ENCODE measurements around the gene ARHGAP42. TPM values are rescaled to one million over a fixed set of nuclear protein-coding genes. Genes with fewer than 3 reads are reported as not detected.

The ARHGAP42 gene
- total RNA-seq, 4 donors from 2014 or later: 24.5 to 49.5 (median 26.7) TPM

- TF ChIP-seq POLR2A (IDR thresholded peaks at IDR 0.05) (no peak), CTCF (IDR thresholded peaks at IDR 0.05) (no peak)
- Histone ChIP-seq H3K4me3 (no peak overlapping the region), H3K36me3 (no peaks in the 10 kb centered on the region), H3K27me3 (no peaks in the 10 kb centered on the region), H3K4me1 (no peaks in the 10 kb centered on the region), H3K9me3 (peaks cover 0 to 14% (median 0%) of the 10 kb centered on the region in 4 donors), H3K27ac (no peak overlapping the region)
- no peak for DNase-seq
Observed at GRCh38 chr11:100752371-100753171, 65.5 kb downstream of the ARHGAP42 start.

- no peaks in the 10 kb centered on the region for H3K36me3 ChIP-seq
- TF ChIP-seq CTCF (IDR thresholded peaks at IDR 0.05): no peak
- TF ChIP-seq POLR2A (IDR thresholded peaks at IDR 0.05): no peak
- H3K9me3 ChIP-seq: peaks cover 0 to 14% (median 0%) of the 10 kb centered on the region in 4 donors
- no peak for DNase-seq
- no peak overlapping the region for H3K27ac ChIP-seq
- no peaks in the 10 kb centered on the region for H3K4me1 ChIP-seq
- no peaks in the 10 kb centered on the region for H3K27me3 ChIP-seq
- no peak overlapping the region for H3K4me3 ChIP-seq
Observed at GRCh38 chr11:100753172-100753543, 66.1 kb downstream of the ARHGAP42 start.

DNA sequence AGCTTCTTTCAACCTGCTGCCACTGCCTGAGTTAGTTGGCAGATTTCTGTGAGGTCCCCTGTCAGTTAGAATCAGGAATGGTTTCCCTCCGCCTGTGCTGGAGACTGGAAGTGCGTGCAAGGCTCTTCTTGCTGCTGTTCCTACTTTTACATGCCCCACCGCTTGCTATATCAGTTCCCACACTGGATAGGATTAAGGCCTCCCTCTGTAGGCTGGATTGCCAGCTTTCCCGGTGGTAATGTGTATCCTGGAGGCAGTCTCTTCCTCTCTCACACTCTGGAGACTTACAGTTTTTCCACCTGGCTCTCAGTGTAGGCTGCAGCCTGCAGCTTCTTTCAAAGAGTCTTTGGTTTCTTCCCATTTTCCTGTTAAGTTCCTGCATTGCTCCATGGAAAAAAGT lies 66.5 kb downstream of the ARHGAP42 start:
- Histone ChIP-seq H3K36me3 (no peaks in the 10 kb centered on the region), H3K4me1 (no peaks in the 10 kb centered on the region), H3K27ac (no peak overlapping the region), H3K4me3 (no peak overlapping the region), H3K27me3 (no peaks in the 10 kb centered on the region), H3K9me3 (peaks cover 0 to 14% (median 0%) of the 10 kb centered on the region in 4 donors)
- no peak for TF ChIP-seq CTCF (IDR thresholded peaks at IDR 0.05)
- TF ChIP-seq POLR2A (IDR thresholded peaks at IDR 0.05): no peak
- no peak for DNase-seq

DNA sequence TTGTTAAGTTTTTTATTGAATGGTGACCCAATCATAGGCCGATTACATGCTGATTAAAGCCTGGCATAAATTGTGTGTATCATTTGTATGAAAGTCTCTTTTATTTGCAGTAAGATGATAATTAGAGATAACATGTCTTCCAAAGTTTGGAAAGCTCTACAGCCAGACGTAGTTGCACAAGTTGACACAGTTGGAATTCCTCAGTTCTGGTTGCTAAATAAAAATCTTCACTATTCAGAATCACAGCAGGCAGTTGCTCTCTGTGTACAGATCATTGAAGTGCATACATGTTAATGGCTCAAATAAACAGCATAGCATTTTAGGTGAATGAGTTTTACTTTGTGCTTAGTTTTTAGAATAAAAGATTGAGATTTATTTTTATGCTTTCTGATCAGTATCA lies 69.5 kb downstream of the ARHGAP42 start:
- H3K27me3 ChIP-seq: no peaks in the 10 kb centered on the region
- no peaks in the 10 kb centered on the region for H3K36me3 ChIP-seq
- no peak for DNase-seq
- no peaks in the 10 kb centered on the region for H3K9me3 ChIP-seq
- H3K4me1 ChIP-seq: peaks cover 0 to 13% (median 0%) of the 10 kb centered on the region in 4 donors
- no peak for TF ChIP-seq POLR2A (IDR thresholded peaks at IDR 0.05)
- TF ChIP-seq CTCF (IDR thresholded peaks at IDR 0.05): no peak
- H3K27ac ChIP-seq: no peak overlapping the region
- H3K4me3 ChIP-seq: no peak overlapping the region

- H3K36me3 ChIP-seq: no peaks in the 10 kb centered on the region
- no peak overlapping the region for H3K4me3 ChIP-seq
- DNase-seq: no peak
- TF ChIP-seq CTCF (IDR thresholded peaks at IDR 0.05) (no peak), POLR2A (IDR thresholded peaks at IDR 0.05) (no peak)
- peaks cover 0 to 13% (median 0%) of the 10 kb centered on the region in 4 donors for H3K4me1 ChIP-seq
- no peaks in the 10 kb centered on the region for H3K27me3 ChIP-seq
- no peak overlapping the region for H3K27ac ChIP-seq
- H3K9me3 ChIP-seq: no peaks in the 10 kb centered on the region
Observed at GRCh38 chr11:100757646-100758045, 70.6 kb downstream of the ARHGAP42 start.
